MCF 10A (cell line): ENCODE results near the gene COX6A2. TPM values are rescaled to one million over a fixed set of nuclear protein-coding genes. Genes with fewer than 3 reads are reported as not detected.

Experiments used
- BruUV-seq: library from RNA; stranded (reverse); fragments of 400-500 nt; replicated peaks from 2 replicates; lab custom pipeline; 2021; lab: Mats Ljungman, UMichigan
- CTCF ChIA-PET: fragments of 300-600 bp; sonication (Branson Sonifier 250); formaldehyde crosslinking; extraction: SDS; loops from one replicate; lab custom pipeline; 2021; ENCODE audit warnings: antibody characterized with exemption, inconsistent platforms; lab: Yijun Ruan, JAX
- POLR2A ChIA-PET: fragments of 300-600, 350-650 bp; sonication (Branson Sonifier 250); formaldehyde crosslinking; extraction: SDS; loops from one replicate; lab custom pipeline; 2020; ENCODE audit warnings: antibody characterized with exemption, inconsistent platforms; lab: Yijun Ruan, JAX
- DNase-seq: peaks from one replicate; pipeline ENCODE4 v3.0.0-alpha.2; 2018; ENCODE audit not compliant: unreplicated experiment
- H3K27ac Mint-ChIP-seq: one replicate; pipeline ENCODE4 v1.8.0; 2022; ENCODE audit warnings: mild to moderate bottlenecking, low read depth, mixed read lengths; ENCODE audit not compliant: unreplicated experiment
- H3K27me3 Mint-ChIP-seq: one replicate; pipeline ENCODE4 v1.8.0; 2022; ENCODE audit warnings: mixed read lengths; ENCODE audit not compliant: insufficient read depth, unreplicated experiment
- H3K36me3 Mint-ChIP-seq: one replicate; pipeline ENCODE4 v1.8.0; 2022; ENCODE audit warnings: mild to moderate bottlenecking, moderate library complexity, mixed read lengths; ENCODE audit not compliant: insufficient read depth, unreplicated experiment
- H3K4me1 Mint-ChIP-seq: one replicate; pipeline ENCODE4 v1.8.0; 2022; ENCODE audit warnings: mixed read lengths; ENCODE audit not compliant: insufficient read depth, unreplicated experiment
- H3K4me3 Mint-ChIP-seq: one replicate; pipeline ENCODE4 v1.8.0; 2022; ENCODE audit warnings: mild to moderate bottlenecking, moderate library complexity, mixed read lengths; ENCODE audit not compliant: unreplicated experiment
- H3K9me3 Mint-ChIP-seq: one replicate; pipeline ENCODE4 v1.8.0; 2022; ENCODE audit warnings: mixed read lengths; ENCODE audit not compliant: unreplicated experiment
- intact Hi-C: fragments of 100-400 bp; cut with micrococcal nuclease; formaldehyde crosslinking; loops from 2 replicates; pipeline ENCODE4 v1.14.1; 2022
- total RNA-seq: library from RNA; stranded (reverse); gene quantifications from 2 replicates; pipeline ENCODE4 v1.2.3, GENCODE V29; 2022
- TF ChIP-seq, protein P1 (sequence below): fragments of 200-600 bp; IDR thresholded peaks from one replicate; pipeline ENCODE4 v1.8.0; 2022; ENCODE audit warnings: antibody characterized with exemption, mild to moderate bottlenecking; ENCODE audit not compliant: unreplicated experiment

COX6A2 gene
- total RNA-seq, 1 experiment from 2014 or later: not detected

DNA sequence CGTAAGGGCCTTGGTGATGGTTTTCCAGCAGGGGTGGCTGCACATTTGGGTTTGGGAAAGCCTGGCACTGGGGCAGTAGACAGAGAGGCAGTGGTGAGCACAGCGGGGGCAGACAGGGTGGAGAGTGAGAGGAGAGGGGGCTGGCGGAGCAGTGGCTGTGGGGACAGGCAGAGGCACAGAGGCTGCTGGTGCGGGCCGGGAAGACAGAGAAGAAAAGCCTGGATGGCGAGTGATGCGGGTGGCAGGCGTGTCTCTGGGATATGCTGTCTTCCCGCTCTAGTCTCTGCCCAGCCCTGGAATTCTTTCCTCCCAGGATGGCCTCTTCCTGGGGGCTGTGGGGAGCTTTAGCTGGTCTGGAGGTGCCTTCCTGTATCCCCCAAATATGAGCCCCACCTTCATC is 18.1 kb downstream of the COX6A2 start:
- TF ChIP-seq, protein P1, sequence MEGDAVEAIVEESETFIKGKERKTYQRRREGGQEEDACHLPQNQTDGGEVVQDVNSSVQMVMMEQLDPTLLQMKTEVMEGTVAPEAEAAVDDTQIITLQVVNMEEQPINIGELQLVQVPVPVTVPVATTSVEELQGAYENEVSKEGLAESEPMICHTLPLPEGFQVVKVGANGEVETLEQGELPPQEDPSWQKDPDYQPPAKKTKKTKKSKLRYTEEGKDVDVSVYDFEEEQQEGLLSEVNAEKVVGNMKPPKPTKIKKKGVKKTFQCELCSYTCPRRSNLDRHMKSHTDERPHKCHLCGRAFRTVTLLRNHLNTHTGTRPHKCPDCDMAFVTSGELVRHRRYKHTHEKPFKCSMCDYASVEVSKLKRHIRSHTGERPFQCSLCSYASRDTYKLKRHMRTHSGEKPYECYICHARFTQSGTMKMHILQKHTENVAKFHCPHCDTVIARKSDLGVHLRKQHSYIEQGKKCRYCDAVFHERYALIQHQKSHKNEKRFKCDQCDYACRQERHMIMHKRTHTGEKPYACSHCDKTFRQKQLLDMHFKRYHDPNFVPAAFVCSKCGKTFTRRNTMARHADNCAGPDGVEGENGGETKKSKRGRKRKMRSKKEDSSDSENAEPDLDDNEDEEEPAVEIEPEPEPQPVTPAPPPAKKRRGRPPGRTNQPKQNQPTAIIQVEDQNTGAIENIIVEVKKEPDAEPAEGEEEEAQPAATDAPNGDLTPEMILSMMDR: no peak
- H3K4me3 Mint-ChIP-seq: no peak overlapping the region
- intact Hi-C loops: no loop called here
- BruUV-seq: no TSS peak
- POLR2A ChIA-PET: no interaction called here
- H3K27ac Mint-ChIP-seq: no peak overlapping the region
- no peak for DNase-seq
- no peaks in the 10 kb centered on the region for H3K9me3 Mint-ChIP-seq
- no peaks in the 10 kb centered on the region for H3K36me3 Mint-ChIP-seq
- no peaks in the 10 kb centered on the region for H3K4me1 Mint-ChIP-seq
- H3K27me3 Mint-ChIP-seq: peaks cover 46% of the 10 kb centered on the region
- CTCF ChIA-PET: interaction anchor here (0.7 kb wide), 1 partner anchor 426 kb away, joined by 3 read pairs; no protein-coding TSS in a partner anchor

DNA sequence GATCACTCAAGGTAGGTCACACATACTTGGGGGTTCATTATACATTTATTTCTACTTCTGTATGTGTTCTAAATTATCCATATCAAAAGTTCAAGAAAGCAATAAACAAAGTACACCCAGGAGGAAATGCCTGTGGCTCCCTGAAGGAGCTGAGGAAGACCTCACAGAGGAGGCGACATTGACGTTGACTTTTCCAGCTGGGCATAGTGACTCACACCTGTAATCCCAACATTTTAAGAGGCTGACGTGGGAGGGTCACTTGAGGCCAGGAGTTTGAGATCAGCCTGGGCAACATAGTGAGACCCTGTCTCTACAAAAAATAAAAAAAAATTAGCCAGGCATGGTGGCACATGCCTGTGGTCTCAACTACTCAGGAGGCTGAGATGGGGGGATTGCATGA is 18.7 kb downstream of the COX6A2 start:
- DNase-seq: no peak
- TF ChIP-seq, protein P1: no peak
- no peaks in the 10 kb centered on the region for H3K36me3 Mint-ChIP-seq
- H3K4me3 Mint-ChIP-seq: no peak overlapping the region
- H3K4me1 Mint-ChIP-seq: no peaks in the 10 kb centered on the region
- BruUV-seq: no TSS peak
- H3K27ac Mint-ChIP-seq: no peak overlapping the region
- peaks cover 40% of the 10 kb centered on the region for H3K27me3 Mint-ChIP-seq
- H3K9me3 Mint-ChIP-seq: no peaks in the 10 kb centered on the region
- intact Hi-C loops: no loop called here
- ChIA-PET POLR2A (no interaction called here), CTCF (interaction anchor here (0.6 to 0.7 kb wide), 2 partner anchors 51 to 425 kb away, joined by 3 read pairs; no protein-coding TSS in a partner anchor)

DNA sequence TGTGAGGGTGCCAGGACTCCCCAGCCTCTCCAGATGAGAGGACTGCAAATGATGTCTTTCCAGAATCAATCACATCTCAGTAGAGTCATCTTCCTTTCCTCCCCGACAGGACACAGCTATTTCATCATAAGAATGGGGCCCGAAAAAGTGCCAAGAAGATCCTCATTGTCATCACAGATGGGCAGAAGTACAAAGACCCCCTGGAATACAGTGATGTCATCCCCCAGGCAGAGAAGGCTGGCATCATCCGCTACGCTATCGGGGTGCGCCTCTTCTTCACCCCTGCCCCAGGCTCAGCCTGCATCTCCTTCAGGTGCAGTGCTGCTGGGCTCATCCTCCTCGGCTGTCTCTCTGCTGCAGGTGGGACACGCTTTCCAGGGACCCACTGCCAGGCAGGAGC is 20.8 kb downstream of the COX6A2 start:
- Mint-ChIP-seq H3K4me1 (no peaks in the 10 kb centered on the region), H3K27me3 (peaks cover 20% of the 10 kb centered on the region), H3K27ac (no peak overlapping the region), H3K9me3 (no peaks in the 10 kb centered on the region), H3K4me3 (no peak overlapping the region), H3K36me3 (no peaks in the 10 kb centered on the region)
- no TSS peak for BruUV-seq
- DNase-seq: no peak
- TF ChIP-seq, protein P1: no peak
- CTCF ChIA-PET: no interaction called here
- POLR2A ChIA-PET: interaction anchor here (1.5 kb wide), 1 partner anchor 45 kb away, joined by 7 read pairs; no protein-coding TSS in a partner anchor
- intact Hi-C loops: no loop called here

DNA sequence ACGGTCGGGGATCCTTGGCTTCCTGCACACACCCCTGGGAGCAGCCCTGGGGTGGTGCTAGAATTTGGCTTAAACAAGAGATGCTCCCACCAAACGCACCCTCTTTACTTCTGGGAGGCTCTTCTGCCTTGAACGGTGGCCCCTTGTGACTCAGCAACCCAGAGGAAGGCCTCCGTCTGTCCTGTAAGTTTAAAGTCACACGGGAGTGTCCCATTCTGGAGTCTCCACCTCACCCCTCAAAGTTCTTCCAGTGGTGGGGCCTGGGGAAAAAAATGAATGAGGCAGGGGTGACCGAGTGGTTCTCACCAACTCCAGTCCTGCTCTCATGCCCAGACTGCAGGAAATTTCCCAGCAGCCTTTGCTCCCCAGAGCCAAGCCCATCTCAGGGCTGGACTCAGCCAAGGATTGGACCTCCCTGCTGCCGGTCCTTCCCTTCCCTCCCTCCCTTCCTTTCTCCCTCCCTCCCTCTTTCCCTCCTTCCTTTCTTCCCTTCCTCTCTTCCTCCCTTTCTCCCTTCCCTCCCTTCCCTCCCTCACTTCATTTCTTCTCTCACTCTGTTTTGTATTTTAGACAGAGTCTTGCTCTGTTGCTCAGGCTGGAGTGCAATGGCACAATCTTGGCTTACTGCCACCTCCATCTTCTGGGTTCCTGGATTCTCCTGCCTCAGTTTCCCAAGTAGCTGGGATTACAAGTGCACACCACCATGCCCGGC is 23.7 kb downstream of the COX6A2 start:
- TF ChIP-seq, protein P1: no peak
- H3K27me3 Mint-ChIP-seq: peaks cover 12% of the 10 kb centered on the region
- DNase-seq: peak; percentile 10
- intact Hi-C loops: no loop called here
- no peaks in the 10 kb centered on the region for H3K36me3 Mint-ChIP-seq
- BruUV-seq: no TSS peak
- peaks cover 6% of the 10 kb centered on the region for H3K9me3 Mint-ChIP-seq
- ChIA-PET CTCF (interaction anchor here (0.9 to 1.9 kb wide), 4 partner anchors 17 to 43 kb away, joined by 3 to 6 read pairs (median 4); no protein-coding TSS in a partner anchor), POLR2A (no interaction called here)
- no peak overlapping the region for H3K4me3 Mint-ChIP-seq
- no peak overlapping the region for H3K27ac Mint-ChIP-seq
- H3K4me1 Mint-ChIP-seq: no peaks in the 10 kb centered on the region
